ENCODE data around the gene DNAJC30. TPM values are rescaled to one million over a fixed set of nuclear protein-coding genes. Genes with fewer than 3 reads are reported as not detected.
"Not testable (repeated sequence)": the region's sequence is repeated elsewhere in the genome, so short reads cannot be mapped to it uniquely, and the experiment has no call there.

The DNAJC30 gene
- polyA plus RNA-seq, 4 donors = 8.3 to 12.0 (median 11.1) TPM

DNA sequence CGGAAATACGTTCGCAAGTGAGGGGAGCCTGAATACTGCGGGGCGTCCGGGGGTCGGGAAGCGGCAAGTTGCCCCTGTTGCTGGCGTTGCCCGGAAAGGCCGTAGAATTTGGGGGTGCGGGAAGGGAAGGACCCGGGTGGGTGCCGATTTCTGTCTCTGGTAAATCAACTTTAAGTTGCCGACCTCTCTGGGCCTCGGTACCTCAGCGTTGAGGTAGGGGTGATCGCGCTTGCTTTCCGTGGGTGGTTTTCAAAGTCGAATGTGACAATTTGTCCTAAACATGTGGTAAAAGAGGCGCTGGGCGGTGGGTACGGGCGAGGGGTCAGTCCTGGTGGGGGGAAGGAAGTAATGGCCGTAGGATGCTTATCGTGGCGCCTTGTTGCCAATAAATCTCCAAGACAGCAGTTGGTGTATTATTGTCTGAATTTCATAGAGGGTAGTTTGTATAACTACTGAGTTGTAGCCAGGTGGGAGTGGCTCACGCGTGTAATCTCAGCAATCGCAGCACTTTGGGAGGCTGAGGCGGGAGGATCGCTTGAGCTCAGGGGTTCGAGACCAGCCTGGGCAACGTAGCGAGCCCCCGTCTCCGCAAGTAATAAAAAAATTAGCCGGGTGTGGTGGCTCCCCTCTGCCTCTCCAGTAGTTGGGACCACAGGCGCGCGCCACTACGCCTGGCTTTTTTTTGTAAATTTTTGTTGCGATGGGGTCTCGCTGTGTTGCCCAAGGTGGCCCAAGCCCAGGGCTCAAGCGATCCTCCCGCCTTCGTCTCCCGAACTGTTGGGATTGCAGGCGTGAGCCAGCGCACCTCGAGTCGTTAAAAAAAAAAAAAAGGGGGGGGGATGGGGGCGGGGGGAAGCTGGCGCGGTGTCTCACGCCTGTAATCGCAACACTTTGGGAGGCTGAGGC is 788 bp upstream of the DNAJC30 start:
- no peak for DNase-seq (ENCODE audit: low read depth in 4 of 4, low spot score in 3 of 4)

DNA sequence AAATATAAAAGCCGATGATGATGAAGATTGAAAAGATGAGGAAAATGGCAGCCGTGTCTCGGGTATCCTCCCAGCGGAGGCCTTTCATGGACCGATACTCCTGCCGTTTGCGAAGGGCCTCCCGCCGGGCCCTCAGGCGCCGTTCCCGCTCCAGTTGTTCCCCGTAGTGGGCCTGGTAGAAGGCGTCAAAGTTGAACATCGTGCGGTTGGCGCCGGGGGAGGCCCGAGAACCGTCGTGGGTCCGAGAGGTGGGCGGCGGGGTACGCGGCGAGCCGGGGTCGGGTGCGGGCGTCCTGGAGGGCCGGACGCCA is 553 bp downstream of the DNAJC30 start:
- DNase-seq (ENCODE audit: low read depth in 4 of 4, low spot score in 3 of 4) = no peak

DNA sequence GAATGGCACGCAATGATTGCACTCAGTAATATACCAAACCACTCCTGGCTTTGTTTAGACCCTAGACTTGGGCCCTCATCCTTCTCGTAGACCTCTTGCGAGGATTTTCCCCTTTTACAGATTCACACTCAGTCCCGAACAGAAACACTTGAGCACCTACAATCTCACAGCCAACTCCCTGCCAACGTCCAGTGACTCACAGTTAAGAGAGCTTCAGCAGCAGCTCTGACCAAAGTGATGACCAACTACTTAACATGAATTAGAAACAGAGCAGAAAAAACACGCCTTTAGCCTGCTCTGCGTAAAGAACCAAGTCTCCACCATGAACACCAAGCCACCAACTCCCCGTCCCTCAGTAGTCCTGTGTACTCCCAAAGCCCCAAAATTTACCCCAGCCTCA is 2.2 kb downstream of the DNAJC30 start:
- no peak for DNase-seq (ENCODE audit: low read depth in 4 of 4, low spot score in 3 of 4)

DNA sequence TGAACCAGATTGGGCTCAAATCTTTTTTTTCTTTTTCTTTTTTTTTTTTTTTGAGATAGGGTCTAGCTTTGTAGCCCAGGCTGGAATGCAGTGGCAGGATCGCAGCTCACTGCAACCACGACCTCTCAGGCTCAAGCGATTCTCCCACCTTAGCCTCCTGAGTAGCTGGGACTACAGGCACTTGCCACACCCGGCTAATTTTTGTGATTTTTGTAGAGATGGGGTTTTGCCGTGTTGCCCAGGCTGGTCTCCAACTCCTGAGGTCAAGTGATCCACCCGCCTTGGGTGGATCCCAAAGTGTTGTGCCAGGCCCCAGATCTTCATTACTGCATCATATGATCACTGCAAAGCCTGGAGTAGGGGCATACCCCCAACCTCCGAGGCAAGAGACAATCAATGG is 2.8 kb downstream of the DNAJC30 start:
- no peak for DNase-seq (ENCODE audit: low read depth in 4 of 4, low spot score in 3 of 4)

DNA sequence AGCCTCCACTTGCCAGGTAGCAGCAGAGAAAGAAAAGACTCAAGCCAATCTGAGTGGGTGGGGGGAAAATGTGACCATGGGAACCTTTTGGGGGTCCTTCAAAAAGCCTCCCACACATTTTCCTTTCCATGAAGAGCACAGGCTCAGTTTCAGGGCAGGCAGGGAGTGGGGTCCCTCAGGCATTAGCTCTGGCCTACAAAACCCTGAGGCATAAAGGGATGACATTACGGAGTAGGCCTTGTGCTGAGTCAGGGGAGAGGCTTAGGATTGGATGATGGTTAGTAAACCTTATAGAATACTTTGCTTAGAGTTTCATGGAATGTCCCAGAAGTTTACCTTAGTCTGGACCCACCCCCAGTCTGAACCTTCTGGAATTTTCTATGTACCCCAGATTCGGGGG is 3.5 kb downstream of the DNAJC30 start:
- DNase-seq (ENCODE audit: low read depth in 4 of 4, low spot score in 3 of 4) = no peak

DNA sequence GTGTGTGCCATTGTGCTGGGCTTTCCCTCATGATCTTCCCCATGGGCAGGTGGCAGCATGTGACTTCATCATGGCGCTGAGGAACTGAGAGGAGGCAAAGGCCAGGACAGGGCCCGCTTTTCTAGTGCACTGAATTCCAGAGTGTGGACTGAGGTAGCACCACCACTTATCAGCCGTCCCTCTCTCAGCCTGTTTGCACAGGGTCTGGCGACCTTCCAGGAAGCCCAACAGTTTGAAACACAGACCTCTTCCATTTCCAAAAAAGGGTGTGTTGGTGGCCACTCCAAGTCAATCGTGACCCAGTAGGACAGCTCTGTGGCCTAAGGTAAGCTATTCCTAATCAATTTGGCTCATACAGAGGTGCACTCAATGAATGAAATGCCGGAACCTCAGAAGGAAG is 4.4 kb downstream of the DNAJC30 start:
- DNase-seq (ENCODE audit: low read depth in 4 of 4, low spot score in 3 of 4) = no peak

DNA sequence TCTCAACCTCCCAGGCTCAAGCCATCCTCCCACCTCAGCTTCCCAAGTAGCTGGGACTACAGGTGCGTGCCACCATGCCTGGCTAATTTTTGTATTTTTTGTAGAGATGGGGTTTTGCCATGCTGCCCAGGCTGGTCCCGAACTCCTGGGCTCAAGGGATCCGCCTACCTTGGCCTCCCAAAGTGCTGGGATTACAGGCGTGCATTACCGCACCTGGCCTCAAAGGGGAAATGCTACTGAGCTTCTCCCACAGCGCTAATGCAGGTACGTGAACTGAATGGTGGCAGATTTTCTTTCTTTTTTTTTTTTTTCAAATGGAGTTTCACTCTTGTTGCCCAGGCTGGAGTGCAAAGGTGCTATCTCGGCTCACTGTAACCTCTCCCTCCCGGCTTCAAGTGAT is 7.2 kb downstream of the DNAJC30 start:
- DNase-seq (ENCODE audit: low read depth in 4 of 4, low spot score in 3 of 4) = not testable (repeated sequence)

DNA sequence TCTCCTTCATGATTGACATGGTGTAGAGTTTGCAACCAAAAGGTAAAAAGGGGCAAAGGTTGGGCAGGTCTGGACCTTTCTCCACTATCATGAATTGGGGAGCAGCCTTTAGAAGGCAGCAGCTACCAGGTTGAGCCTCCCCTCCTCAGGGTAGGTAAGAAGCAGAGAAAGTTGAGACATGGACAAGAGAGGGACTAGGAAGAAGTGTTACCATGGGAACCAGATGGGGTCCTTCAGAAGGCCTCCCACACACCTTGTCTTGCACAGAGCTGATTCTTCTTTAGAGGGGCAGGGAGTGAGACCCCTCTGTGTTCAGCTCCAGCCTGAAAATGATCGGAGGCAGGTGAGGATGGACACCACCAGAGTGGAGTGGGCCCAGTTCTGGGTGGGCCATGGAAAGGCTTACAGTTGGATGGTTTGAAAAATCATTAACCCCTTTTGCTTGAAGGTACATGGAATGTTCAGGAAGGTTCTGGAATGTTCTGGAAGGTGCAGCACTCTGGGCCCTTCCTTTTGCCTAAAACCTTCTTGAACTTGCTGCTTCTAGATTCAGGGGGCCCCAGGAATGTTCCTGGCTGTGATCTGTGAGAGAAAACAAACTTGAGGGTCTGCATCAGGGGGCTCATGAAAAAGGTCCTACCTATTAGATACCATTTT is 8.7 kb downstream of the DNAJC30 start:
- DNase-seq (ENCODE audit: low read depth in 4 of 4, low spot score in 3 of 4) = no peak

DNA sequence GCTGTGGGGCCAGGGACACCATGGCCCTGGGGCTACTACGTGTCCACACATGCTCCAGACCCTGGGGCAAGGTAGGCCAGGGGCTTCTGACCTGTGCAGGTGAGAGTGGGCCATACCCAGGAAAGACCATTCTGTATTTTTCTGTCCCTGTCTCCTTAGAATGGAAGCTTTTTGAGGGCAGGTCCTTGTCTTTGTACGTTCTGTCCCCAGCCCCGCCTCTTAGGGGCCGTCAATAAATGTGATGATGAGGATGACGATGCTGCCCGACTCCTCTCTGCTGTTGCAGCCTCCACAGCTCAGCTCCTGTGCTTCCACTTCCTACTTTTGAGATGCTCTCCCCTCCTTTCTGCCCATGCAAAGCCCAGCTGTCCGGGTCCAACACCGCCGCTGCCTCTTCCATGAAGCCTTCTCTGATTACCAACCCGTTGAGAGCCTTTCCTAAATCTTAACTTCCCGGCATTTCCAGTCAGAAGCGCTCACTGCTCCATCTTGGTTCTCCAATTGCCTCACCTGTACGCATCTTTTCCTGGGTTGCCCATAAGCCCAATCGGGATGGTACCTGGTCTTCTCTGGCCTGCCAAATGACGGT is 11.3 kb downstream of the DNAJC30 start:
- DNase-seq (ENCODE audit: low read depth in 4 of 4, low spot score in 3 of 4) = no peak

DNA sequence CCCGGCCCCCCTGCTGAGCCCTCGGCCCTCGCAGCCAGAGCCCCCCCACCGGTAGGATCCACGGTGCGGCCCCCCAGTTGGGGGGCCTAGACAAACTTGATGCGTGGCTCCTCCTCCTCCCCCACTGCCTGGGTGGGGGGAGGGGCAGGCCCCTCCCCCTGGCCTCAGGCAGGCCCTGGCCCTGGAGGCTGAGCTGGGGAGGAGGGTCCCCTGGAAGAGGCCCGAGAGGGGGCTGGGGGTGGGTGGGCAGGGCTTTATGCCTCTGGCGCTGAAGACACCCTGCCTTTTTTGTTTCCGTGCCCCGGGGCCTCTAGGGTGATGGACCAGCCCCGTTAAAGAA is 12.0 kb downstream of the DNAJC30 start:
- DNase-seq (ENCODE audit: low read depth in 4 of 4, low spot score in 3 of 4) = no peak

DNA sequence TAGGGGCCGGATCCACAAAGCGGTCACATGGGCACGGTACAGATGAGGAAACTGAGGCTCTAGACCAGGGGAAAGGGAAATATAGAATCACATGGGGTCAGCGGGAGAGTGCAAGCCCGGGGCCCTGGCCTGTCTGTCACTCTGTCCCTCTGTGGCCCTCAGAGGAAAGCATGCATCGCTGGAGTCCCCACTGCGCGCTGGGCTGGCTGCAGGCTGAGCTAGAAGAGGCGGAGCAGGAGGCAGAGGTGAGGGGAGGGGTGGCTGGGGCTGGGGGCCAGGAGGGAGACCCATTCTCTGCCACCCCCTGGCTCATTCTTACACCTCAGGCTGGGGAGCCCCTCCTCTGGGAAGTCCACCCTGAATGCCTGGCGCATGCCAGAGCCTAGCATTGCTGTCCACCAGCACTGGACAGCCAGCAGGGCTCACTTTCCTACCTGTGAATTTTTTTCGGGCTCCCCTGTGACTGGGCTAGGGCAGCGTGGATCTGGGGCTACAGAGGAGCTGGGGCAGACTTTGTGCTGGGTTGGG is 13.3 kb downstream of the DNAJC30 start:
- no peak for DNase-seq (ENCODE audit: low read depth in 4 of 4, low spot score in 3 of 4)

DNA sequence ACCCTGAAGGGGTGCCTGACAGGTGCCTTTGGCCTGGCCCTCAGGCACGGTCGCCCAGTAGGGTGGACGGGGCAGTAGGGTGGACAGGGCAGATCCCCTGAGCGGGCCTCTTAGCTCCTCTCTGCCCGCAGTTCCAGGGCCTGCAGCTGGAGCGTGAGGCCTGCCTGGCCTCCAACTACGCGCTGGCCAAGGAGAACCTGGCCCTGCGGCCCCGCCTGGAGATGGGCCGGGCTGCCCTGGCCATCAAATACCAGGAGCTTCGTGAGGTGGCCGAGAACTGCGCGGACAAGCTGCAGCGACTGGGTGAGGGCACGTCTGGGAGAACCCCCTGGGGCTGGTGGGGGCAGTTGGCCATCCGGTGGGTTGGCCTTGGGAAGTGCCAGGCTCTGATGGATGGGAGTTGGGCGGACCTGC is 14.0 kb downstream of the DNAJC30 start:
- no peak for DNase-seq (ENCODE audit: low read depth in 4 of 4, low spot score in 3 of 4)

DNA sequence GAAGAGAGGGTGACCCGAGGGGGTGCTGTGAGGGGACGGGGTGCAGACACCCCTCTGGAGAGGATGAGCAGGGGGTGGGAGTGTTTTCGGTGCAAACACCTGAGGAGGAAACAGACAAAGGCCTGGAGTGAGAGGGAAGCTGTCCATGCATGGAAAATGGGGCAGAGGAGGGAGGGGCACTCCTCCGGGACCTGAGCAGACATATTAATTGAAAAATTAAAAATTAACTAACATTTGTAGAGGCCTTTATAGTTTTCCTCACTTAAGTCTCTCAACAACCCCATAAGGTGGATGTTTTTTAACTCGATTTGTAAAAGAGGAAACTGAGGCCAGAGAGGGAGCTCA is 14.4 kb downstream of the DNAJC30 start:
- DNase-seq (ENCODE audit: low read depth in 4 of 4, low spot score in 3 of 4) = no peak

DNA sequence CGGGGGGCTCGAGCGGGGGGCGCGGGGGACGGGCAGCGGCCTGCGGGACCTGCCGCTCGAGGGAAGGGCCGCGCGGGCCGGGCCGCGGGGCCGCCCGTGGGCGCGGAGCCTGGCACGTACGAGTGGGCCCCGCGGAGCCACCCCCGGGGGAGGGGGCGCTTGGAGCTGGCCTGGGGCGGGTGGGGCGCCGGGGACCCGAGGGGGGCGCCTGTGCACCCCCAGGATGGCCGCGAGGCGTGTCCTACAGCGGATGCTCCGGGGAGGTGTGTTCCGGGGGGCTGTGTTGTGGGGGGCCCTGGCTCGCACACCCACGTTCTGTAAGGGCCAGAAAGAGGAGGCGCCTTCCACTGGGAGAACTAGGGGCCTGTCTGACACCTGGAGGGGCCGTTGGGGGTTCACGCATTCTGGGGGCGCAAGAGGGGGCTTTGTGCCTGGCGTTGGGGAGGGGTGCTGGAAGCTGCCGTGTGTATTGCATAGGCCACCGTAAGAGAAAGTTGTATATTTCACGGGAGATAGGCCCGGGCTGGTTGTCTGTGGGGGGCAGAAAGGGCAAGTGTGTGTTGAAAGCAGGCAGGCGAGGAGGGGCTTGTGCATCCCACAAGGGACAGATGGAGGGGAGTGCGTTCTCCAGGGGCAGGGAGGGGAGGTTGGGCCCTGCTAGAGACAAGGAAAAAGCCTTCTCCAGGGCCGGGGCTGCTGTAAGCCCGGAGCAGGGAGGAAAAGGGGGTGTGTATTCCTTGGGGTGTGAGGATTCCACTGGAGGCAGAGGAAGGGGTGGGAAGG is 15.0 kb downstream of the DNAJC30 start:
- no peak for DNase-seq (ENCODE audit: low read depth in 4 of 4, low spot score in 3 of 4)

DNA sequence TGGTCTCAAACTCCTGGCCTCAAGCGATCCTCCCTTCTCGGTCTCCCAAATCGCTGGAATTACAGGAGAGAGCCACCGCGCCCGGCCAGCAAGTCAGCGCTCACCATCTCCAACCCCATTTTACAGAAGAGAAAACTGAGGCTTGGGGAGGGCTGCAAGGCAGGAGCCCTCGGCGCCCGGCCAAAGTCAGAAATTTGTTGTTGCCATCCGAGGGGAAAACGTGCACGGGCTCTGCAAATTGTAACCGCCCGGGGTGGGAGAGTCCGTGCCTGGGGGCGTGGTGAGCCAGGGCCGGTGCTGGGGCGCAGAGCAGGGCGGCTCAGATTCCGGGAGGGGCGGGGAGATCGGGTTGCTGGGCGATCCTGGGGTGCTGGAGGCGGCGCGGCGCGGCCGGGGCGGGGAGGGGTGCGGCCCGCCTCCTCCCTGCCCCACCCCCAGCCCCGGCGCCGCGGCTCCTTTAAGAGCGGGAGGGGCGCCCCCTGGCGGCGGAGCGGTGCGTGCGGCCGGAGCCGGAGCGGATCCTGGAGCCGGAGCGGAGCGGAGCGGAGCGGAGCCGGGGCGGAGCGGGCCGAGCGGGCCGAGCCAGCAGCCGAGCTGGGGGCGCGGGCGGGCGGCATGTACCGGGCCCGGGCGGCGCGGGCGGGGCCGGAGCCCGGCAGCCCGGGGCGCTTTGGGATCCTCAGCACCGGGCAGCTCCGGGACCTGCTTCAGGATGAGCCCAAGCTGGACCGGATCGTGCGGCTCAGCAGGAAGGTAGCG is 15.7 kb downstream of the DNAJC30 start, which contains the start of gene VPS37D:
Gene VPS37D, plus strand, starts transcription at position 488 of the 759 bp plus-strand sequence. Its CDS starts 128 bp downstream, at position 616.
- peak; percentile 70 to 84 (median 82) for DNase-seq (ENCODE audit: low read depth in 4 of 4, low spot score in 3 of 4)

DNA sequence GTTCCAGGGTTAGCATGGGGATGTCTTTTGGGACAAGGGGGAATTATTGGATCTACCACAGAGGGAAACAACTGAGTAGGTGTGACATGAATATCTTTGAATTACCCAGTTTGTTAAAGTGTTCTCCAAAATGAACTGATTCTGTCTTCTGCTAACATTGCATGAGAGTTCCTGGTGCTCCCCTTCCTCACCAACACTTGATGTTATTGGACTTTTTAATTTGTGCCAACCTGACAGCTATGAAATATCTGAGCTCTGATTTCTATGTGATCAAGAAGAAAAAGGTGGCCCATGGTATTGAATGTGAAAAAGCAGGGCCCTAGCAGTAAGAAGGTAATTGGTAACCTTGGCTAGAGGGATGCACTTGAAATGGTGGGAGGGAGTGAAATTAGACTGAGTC is 20.2 kb downstream of the DNAJC30 start:
- DNase-seq (ENCODE audit: low read depth in 4 of 4, low spot score in 3 of 4) = no peak

DNA sequence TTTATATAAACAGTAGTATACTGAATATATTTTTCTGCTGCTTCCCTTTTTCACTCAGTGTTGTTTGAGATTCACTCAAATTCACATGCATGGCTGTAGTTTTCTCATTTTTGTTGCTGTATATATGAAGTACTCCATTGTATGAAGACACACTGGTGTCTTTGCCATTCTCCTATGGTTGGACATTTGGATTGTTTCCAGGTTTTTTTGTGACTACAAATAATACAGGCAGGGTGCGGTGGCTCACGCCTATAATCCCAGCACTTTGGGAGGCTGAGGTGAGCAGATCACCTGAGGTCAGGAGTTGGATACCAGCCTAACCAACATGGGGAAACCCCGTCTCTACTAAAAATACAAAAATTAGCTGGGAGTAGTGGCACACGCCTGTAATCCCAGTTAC is 22.7 kb downstream of the DNAJC30 start:
- DNase-seq (ENCODE audit: low read depth in 4 of 4, low spot score in 3 of 4) = not testable (repeated sequence)

DNA sequence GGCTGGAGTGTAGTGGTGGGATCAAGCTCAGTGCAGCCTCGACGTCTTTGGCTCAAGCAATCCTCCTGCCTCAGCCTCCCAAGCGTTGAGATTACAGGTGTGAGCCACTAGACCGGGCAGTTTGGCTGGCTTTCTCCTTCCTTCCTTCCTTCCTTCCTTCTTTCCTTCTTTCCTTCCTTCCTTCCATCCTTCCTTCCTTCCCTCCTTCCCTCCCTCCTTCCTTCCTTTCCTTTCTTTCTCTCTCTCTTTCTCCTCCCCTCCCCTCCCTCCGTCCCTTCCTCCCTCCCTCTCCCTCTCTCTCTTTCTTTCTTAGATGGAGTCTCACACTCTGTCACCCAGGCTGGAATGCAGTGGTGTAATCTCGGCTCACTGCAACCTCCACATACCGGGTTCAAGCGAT is 23.3 kb downstream of the DNAJC30 start:
- DNase-seq (ENCODE audit: low read depth in 4 of 4, low spot score in 3 of 4) = no peak

DNA sequence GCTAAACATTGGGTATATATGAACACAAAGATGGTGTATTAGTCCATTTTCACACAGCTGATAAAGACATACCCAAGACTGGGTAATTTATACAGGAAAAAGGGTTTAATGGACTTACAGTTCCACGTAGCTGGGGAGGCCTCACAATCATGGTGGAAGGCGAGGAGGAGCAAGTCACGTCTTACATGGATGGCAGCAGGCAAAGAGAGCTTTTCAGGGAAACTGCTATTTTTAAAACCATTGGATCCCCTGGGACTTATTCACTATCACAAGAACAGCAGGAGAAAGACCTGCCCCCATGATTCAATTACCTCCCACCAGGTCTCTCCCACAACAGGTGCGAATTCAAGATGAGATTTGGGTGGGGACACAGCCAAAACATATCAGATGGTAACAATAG is 27.9 kb downstream of the DNAJC30 start:
- not testable (repeated sequence) for DNase-seq (ENCODE audit: low read depth in 4 of 4, low spot score in 3 of 4)

DNA sequence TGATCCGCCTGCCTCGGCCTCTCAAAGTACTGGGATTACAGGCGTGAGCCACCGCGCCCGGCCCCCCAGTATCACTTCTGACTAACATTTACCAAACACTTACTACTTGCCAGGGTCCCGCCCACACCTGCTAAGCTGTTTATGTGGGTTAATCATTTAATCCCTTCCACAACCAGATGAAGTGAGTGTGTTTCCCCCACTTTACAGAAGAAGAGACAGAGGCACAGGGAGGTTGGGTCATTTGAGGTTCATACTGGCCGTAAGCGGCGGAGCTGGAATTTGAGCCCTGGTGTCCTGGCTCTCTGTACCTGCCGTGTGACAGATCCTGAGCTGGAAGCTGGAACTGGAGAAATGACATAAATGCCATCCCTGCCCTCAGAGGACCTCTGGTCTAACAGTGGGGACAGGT is 30.7 kb downstream of the DNAJC30 start:
- DNase-seq (ENCODE audit: low read depth in 4 of 4, low spot score in 3 of 4) = no peak
